Dermis microvascular lymphatic vessel endothelial cell (primary cell): ENCODE data around the gene KIZ. TPM values are rescaled to one million over a fixed set of nuclear protein-coding genes. Genes with fewer than 3 reads are reported as not detected.

Experiments used
- DNase-seq, 2 donors: peaks; one replicate each; pipeline versions ENCODE4 v3.0.0 to v3.0.0-alpha.2; 2010; ENCODE audit warnings: low read depth in 2 of 2
- total RNA-seq: library from RNA; depleted of rRNA; stranded (reverse); fragments of >200 nt; gene quantifications from 2 replicates; pipeline ENCODE4 v1.2.1, GENCODE V29; 2014

Gene KIZ
- total RNA-seq, 1 donor from 2014 or later = 3.2 TPM

GRCh38 chr20:21105429-21106170 lies 20.3 kb upstream of the KIZ start:
- DNase-seq = no peak

GRCh38 chr20:21106171-21107017 lies 19.5 kb upstream of the KIZ start, which contains the start of gene LINC00237:
Gene LINC00237 (minus strand): TSS chr20:21106358.
- no peak for DNase-seq

GRCh38 chr20:21109144-21109543 lies 16.7 kb upstream of the KIZ start:
- DNase-seq = no peak

- no peak for DNase-seq
Measured at GRCh38 chr20:21110811-21111210, 15.1 kb upstream of the KIZ start.

- DNase-seq = no peak
Measured at GRCh38 chr20:21111416-21111815, 14.5 kb upstream of the KIZ start.

GRCh38 chr20:21113697-21114096 lies 12.2 kb upstream of the KIZ start:
- no peak for DNase-seq

- no peak for DNase-seq
Measured at GRCh38 chr20:21114584-21114983, 11.3 kb upstream of the KIZ start.

GRCh38 chr20:21117521-21117920 lies 8.4 kb upstream of the KIZ start:
- no peak for DNase-seq

- no peak for DNase-seq
Measured at GRCh38 chr20:21118138-21118537, 7.7 kb upstream of the KIZ start.

GRCh38 chr20:21118782-21119181 lies 7.1 kb upstream of the KIZ start:
- DNase-seq = no peak

GRCh38 chr20:21124190-21124589 lies 1.7 kb upstream of the KIZ start:
- DNase-seq = no peak

GRCh38 chr20:21125072-21125848 lies 622 bp upstream of the KIZ start:
- DNase-seq = peak; percentile 14 to 51

- no peak for DNase-seq
Measured at GRCh38 chr20:21126581-21126870, 644 bp downstream of the KIZ start.

GRCh38 chr20:21127201-21127981 lies 1.5 kb downstream of the KIZ start:
- DNase-seq = no peak

- DNase-seq = no peak
Measured at GRCh38 chr20:21129861-21130260, 4.0 kb downstream of the KIZ start.

- DNase-seq = no peak
Measured at GRCh38 chr20:21133404-21133803, 7.5 kb downstream of the KIZ start.

- no peak for DNase-seq
Measured at GRCh38 chr20:21133917-21134622, 8.2 kb downstream of the KIZ start.

- DNase-seq = no peak
Measured at GRCh38 chr20:21134883-21135493, 9.1 kb downstream of the KIZ start.

GRCh38 chr20:21136015-21136732 lies 10.3 kb downstream of the KIZ start:
- DNase-seq = no peak

GRCh38 chr20:21137078-21137477 lies 11.2 kb downstream of the KIZ start:
- DNase-seq = no peak
